H1 (cell line): ENCODE results near the gene ERCC1. TPM values are rescaled to one million over a fixed set of nuclear protein-coding genes. Genes with fewer than 3 reads are reported as not detected.

Source experiments
- ASH2L ChIP-seq: fragments of 200-600, 300-600 bp; sonication (generic); IDR thresholded peaks from one replicate; pipeline ENCODE4 v1.7.1; 2017; ENCODE audit warnings: low read length
- CBX8 ChIP-seq: fragments of 300-800, 300-1000 bp; sonication (generic); IDR thresholded peaks from 2 replicates; pipeline ENCODE4 v1.7.1; 2016; ENCODE audit warnings: low read depth, low read length, borderline replicate concordance
- CHD1 ChIP-seq: IDR thresholded peaks from 2 replicates; pipeline ENCODE4 v1.6.1; 2012; ENCODE audit warnings: low read depth, low read length, improper control_type of control experiment
- EZH2 ChIP-seq: fragments of 200-600 bp; sonication (generic); IDR thresholded peaks from 2 replicates; pipeline ENCODE4 v1.7.1; 2012; ENCODE audit warnings: low read depth, mild to moderate bottlenecking, moderate library complexity, low read length, inconsistent platforms; ENCODE audit not compliant: severe bottlenecking
- GABPA ChIP-seq: IDR thresholded peaks from 2 replicates; pipeline ENCODE4 v1.6.1; 2011; ENCODE audit warnings: mild to moderate bottlenecking, low read length, moderate library complexity, borderline replicate concordance; ENCODE audit not compliant: insufficient read depth
- NANOG ChIP-seq: IDR thresholded peaks from 2 replicates; pipeline ENCODE4 v1.6.1; 2011; ENCODE audit warnings: low read length, low read depth, mild to moderate bottlenecking, inconsistent platforms; ENCODE audit not compliant: insufficient read depth, poor library complexity, severe bottlenecking
- TAF1 ChIP-seq: IDR thresholded peaks from 2 replicates; pipeline ENCODE4 v1.6.1; 2011; ENCODE audit warnings: mild to moderate bottlenecking, low read depth, low read length
- USF2 ChIP-seq: IDR thresholded peaks from 2 replicates; pipeline ENCODE4 v1.6.1; 2011; ENCODE audit warnings: low read length, improper control_type of control experiment
- polyA plus RNA-seq, 7 experiments: library from polyadenylated mRNA; depleted of rRNA in 3 of 7; stranded (reverse) in 5 of 7; unstranded in 2 of 7; fragments of >200 nt in 5 of 7; fragments of 200-250 nt in 2 of 7; gene quantifications; 1 replicate in 5 of 7; 2 replicates in 1 of 7; 4 replicates in 1 of 7; pipeline versions ENCODE4 v1.2.1 to v1.2.3, GENCODE V29; 2011 to 2013; ENCODE audit warnings: missing spikeins in 2 of 7, mixed read lengths in 2 of 7
- total RNA-seq: library from RNA; stranded (reverse); fragmentation: NEBNext Ultra II Directional; extraction: Animal tissue kit (Norgen Biotek cat#: 25700); gene quantifications from 2 replicates; pipeline ENCODE4 v1.2.1, GENCODE V29; 2021

ERCC1 gene
- total and polyA plus RNA-seq, 2 of the 8 experiments (the other 6 are each of a cell fraction or from before 2014, with no cell fraction given): 44.7 to 94.2 TPM

GRCh38 chr19:45440259-45440638 is 16.5 kb upstream of the ERCC1 start (continued):
- TF ChIP-seq CBX8 (no peak), CHD1 (no peak), NANOG (no peak), GABPA (no peak), EZH2 (no peak), TAF1 (no peak), USF2 (no peak), ASH2L (no peak)
- TF ChIP-seq, all 59 proteins: peak for 0
